NCI-H82 treated with DMSO at 0.1 percent for 48 hours (cell line): Measurements from ENCODE around the gene ENAM.

Experiments used
- DNase-seq: peaks from one replicate; lab custom pipeline; 2025; ENCODE audit not compliant: unreplicated experiment; lab: John Stamatoyannopoulos, UW

ENAM gene

GRCh38 chr4:70628444-70628843 lies at the start of gene ENAM:
ENAM (plus strand) TSS chr4:70628744; CDS start chr4:70629501, 757 bp downstream.
- no peak for DNase-seq

GRCh38 chr4:70581980-70582379 lies 46.6 kb upstream of the ENAM start:
- DNase-seq = no peak

GRCh38 chr4:70583952-70584834 lies 44.4 kb upstream of the ENAM start:
- DNase-seq = no peak

GRCh38 chr4:70586841-70587240 lies 41.7 kb upstream of the ENAM start:
- no peak for DNase-seq

- DNase-seq = no peak
Observed at GRCh38 chr4:70589785-70590184, 38.8 kb upstream of the ENAM start.

- DNase-seq = no peak
Observed at GRCh38 chr4:70591955-70592582, 36.5 kb upstream of the ENAM start, which contains the start of gene AMBN. AMBN (plus strand) TSS chr4:70592256; CDS start chr4:70592359, 103 bp downstream.

GRCh38 chr4:70594196-70594595 lies 34.3 kb upstream of the ENAM start:
- no peak for DNase-seq

GRCh38 chr4:70600305-70600704 lies 28.2 kb upstream of the ENAM start:
- no peak for DNase-seq

- no peak for DNase-seq
Observed at GRCh38 chr4:70600977-70601376, 27.6 kb upstream of the ENAM start.

- peak; percentile 63 for DNase-seq
Observed at GRCh38 chr4:70601422-70602039, 27.0 kb upstream of the ENAM start.

GRCh38 chr4:70603856-70604255 lies 24.7 kb upstream of the ENAM start:
- DNase-seq = no peak

GRCh38 chr4:70606459-70606858 lies 22.1 kb upstream of the ENAM start:
- DNase-seq = no peak

GRCh38 chr4:70607334-70607853 lies 21.1 kb upstream of the ENAM start:
- DNase-seq = no peak

- no peak for DNase-seq
Observed at GRCh38 chr4:70608324-70608723, 20.2 kb upstream of the ENAM start.

- no peak for DNase-seq
Observed at GRCh38 chr4:70613306-70614183, 15.0 kb upstream of the ENAM start.

GRCh38 chr4:70614184-70614555 lies 14.4 kb upstream of the ENAM start:
- DNase-seq = no peak

- no peak for DNase-seq
Observed at GRCh38 chr4:70619288-70619687, 9.3 kb upstream of the ENAM start.

- DNase-seq = no peak
Observed at GRCh38 chr4:70619778-70620177, 8.8 kb upstream of the ENAM start.

- DNase-seq = no peak
Observed at GRCh38 chr4:70623323-70623722, 5.2 kb upstream of the ENAM start.

GRCh38 chr4:70624226-70624793 lies 4.2 kb upstream of the ENAM start:
- DNase-seq = no peak
